Upper lobe of right lung (tissue), 1 donor: Measurements from ENCODE around the gene NAT8L. TPM values are rescaled to one million over a fixed set of nuclear protein-coding genes. Genes with fewer than 3 reads are reported as not detected.

Experiments
- ATAC-seq: fragments of 200-7000 bp; cut with Tn5 transposase; one replicate; pipeline ENCODE4 v1.9.1; 2020; ENCODE audit warnings: mild to moderate bottlenecking, moderate library complexity
- DNase-seq: peaks from one replicate; pipeline ENCODE4 v3.0.0-alpha.2; 2020
- H3K27ac ChIP-seq: fragments of 200-600 bp; one replicate; pipeline ENCODE4 v1.8.0; 2022
- H3K27me3 ChIP-seq: fragments of 200-600 bp; one replicate; pipeline ENCODE4 v1.8.0; 2022; ENCODE audit warnings: mild to moderate bottlenecking
- H3K36me3 ChIP-seq: fragments of 200-600 bp; one replicate; pipeline ENCODE4 v1.8.0; 2022
- H3K4me1 ChIP-seq: fragments of 200-600 bp; one replicate; pipeline ENCODE4 v1.8.0; 2022
- H3K4me3 ChIP-seq: fragments of 200-600 bp; one replicate; pipeline ENCODE4 v1.8.0; 2022; ENCODE audit warnings: mild to moderate bottlenecking
- H3K9me3 ChIP-seq: fragments of 200-600 bp; one replicate; pipeline ENCODE4 v1.8.0; 2022
- intact Hi-C: fragments of 100-400 bp; cut with DNase I; formaldehyde crosslinking; loops from one replicate; pipeline ENCODE4 v1.11.0; 2022
- total RNA-seq: library from RNA; stranded (reverse); fragmentation: NEBNext Ultra II Directional; extraction: Animal tissue kit (Norgen Biotek cat#: 25700); gene quantifications from one replicate; pipeline ENCODE4 v1.2.1, GENCODE V29; 2021
- TF ChIP-seq, protein P1 (sequence below): fragments of 200-600 bp; IDR thresholded peaks from one replicate; pipeline ENCODE4 v1.8.0; 2022; ENCODE audit warnings: antibody characterized with exemption
- donor health status: DM: no; HTN: yes; CAD: no; lungs with severe emphysema.

NAT8L gene
- total RNA-seq, 1 donor from 2014 or later, result 0.46 TPM

DNA sequence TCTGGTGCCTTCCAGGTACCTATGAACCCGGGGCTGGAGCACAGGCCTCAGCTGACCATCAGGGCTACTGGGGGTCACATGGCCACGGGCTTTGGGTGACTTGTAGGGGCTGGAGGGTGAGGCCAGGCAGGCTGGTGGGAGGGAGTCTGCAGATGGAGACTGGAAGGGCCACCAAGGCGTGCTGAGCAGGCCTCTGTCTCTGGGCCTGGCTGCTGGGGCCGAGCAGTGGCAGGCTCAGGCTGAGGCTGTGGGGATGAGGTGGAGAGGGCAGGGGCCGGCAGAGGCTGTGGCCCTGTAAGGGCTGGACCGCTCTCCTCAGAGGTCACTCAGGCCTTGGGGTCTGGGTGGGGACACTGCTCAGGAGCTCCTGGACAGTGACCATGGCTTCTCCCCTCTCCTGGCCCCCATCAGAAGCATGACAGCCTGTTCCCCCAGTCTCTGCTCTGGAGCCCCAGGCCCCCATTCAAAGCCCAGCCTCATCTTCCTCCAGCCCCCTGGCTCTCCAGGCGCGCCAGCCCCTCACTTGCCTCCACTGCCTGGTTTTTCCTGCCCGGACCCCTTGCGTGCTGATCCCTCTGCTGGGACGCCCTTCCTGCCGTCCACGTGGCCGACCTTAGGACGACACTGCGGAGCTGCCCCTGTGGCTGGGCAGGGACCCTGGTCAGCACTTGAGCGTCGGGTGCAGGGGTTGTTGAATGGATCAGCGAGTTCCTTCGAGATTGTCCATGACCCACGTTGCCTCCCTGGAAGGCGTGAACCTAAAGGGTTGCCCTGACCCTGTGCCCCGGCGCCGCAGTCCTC lies 11.1 kb upstream of the NAT8L start:
- intact Hi-C loops, result no loop called here
- no peak overlapping the region for H3K4me3 ChIP-seq
- H3K4me1 ChIP-seq, result no peaks in the 10 kb centered on the region
- DNase-seq (peak; percentile 50), ATAC-seq (no peak)
- no peaks in the 10 kb centered on the region for H3K36me3 ChIP-seq
- H3K27ac ChIP-seq, result no peak overlapping the region
- H3K9me3 ChIP-seq, result no peaks in the 10 kb centered on the region
- peaks cover 37% of the 10 kb centered on the region for H3K27me3 ChIP-seq
- TF ChIP-seq, protein P1, sequence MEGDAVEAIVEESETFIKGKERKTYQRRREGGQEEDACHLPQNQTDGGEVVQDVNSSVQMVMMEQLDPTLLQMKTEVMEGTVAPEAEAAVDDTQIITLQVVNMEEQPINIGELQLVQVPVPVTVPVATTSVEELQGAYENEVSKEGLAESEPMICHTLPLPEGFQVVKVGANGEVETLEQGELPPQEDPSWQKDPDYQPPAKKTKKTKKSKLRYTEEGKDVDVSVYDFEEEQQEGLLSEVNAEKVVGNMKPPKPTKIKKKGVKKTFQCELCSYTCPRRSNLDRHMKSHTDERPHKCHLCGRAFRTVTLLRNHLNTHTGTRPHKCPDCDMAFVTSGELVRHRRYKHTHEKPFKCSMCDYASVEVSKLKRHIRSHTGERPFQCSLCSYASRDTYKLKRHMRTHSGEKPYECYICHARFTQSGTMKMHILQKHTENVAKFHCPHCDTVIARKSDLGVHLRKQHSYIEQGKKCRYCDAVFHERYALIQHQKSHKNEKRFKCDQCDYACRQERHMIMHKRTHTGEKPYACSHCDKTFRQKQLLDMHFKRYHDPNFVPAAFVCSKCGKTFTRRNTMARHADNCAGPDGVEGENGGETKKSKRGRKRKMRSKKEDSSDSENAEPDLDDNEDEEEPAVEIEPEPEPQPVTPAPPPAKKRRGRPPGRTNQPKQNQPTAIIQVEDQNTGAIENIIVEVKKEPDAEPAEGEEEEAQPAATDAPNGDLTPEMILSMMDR, result no peak

- Histone ChIP-seq H3K4me1 (no peaks in the 10 kb centered on the region), H3K27me3 (peaks cover 37% of the 10 kb centered on the region), H3K27ac (no peak overlapping the region), H3K9me3 (no peaks in the 10 kb centered on the region), H3K4me3 (no peak overlapping the region), H3K36me3 (no peaks in the 10 kb centered on the region)
- DNase-seq, result peak; percentile 37
- ATAC-seq, result no peak
- intact Hi-C loops, result no loop called here
- TF ChIP-seq, protein P1, result no peak
These were observed 10.3 kb upstream of the NAT8L start for GRCh38 chr4:2048831-2049230.

DNA sequence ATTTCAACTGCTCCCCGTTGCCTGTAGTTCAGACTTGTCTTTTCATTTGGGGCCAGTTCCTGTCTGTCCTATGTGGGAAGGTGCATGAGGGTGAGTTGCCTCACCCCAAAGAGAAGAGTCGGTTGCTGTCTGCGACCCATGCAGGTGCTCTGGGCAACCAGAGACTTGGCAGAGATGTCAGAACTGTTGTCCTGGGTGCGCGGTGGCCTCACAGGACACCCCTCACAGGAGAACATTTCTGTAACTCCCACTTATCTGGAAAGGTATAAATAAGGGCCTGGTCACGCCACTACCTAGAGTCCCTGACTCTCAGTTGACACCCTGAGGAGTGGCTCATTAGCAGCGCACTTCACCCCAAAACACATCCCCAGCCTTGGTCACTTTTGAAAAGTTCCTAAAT lies 9.7 kb upstream of the NAT8L start:
- Histone ChIP-seq H3K36me3 (no peaks in the 10 kb centered on the region), H3K27ac (no peak overlapping the region), H3K4me1 (no peaks in the 10 kb centered on the region), H3K27me3 (peaks cover 43% of the 10 kb centered on the region), H3K9me3 (no peaks in the 10 kb centered on the region), H3K4me3 (no peak overlapping the region)
- ATAC-seq, result no peak
- intact Hi-C loops, result no loop called here
- peak; percentile 36 for DNase-seq
- TF ChIP-seq, protein P1, result no peak

- peak; percentile 18 for DNase-seq
- intact Hi-C loops, result no loop called here
- TF ChIP-seq, protein P1, result no peak
- Histone ChIP-seq H3K36me3 (no peaks in the 10 kb centered on the region), H3K27me3 (peaks cover 47% of the 10 kb centered on the region), H3K4me1 (no peaks in the 10 kb centered on the region), H3K4me3 (no peak overlapping the region), H3K27ac (no peak overlapping the region), H3K9me3 (no peaks in the 10 kb centered on the region)
- no peak for ATAC-seq
These were observed 9.3 kb upstream of the NAT8L start for GRCh38 chr4:2049811-2050210.

DNA sequence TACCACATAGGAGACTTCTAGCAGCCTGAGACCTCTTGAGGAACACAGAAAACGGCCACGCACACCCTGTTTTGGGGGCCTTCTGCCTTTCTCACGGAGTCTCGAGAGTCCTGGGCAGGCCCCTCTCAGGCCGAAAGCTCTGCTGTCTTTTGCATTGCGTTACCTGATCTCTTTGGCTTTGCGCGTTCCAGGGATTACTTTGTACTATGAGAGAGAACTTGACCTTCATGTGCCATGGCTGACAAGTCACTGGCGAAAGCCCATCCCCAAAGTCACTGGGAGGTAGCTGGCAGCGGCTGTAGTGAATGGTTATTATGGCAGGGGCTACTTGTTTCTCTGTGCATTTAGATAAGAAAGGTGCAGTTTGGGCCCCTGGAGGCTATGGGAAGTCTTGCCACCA lies 8.0 kb upstream of the NAT8L start:
- H3K36me3 ChIP-seq, result no peaks in the 10 kb centered on the region
- no peaks in the 10 kb centered on the region for H3K9me3 ChIP-seq
- ATAC-seq (no peak), DNase-seq (peak; percentile 47)
- H3K4me3 ChIP-seq, result no peak overlapping the region
- TF ChIP-seq, protein P1, result no peak
- no peaks in the 10 kb centered on the region for H3K4me1 ChIP-seq
- intact Hi-C loops, result no loop called here
- peaks cover 58% of the 10 kb centered on the region for H3K27me3 ChIP-seq
- no peak overlapping the region for H3K27ac ChIP-seq
